IMR-90 (cell line): ENCODE data around the gene MYO5A. TPM values are rescaled to one million over a fixed set of nuclear protein-coding genes. Genes with fewer than 3 reads are reported as not detected.

Experiments
- ATAC-seq: fragments of 200-7000 bp; cut with Tn5 transposase; 2 replicates; pipeline ENCODE4 v1.9.1; 2020; ENCODE audit warnings: low read depth, mild to moderate bottlenecking, moderate library complexity
- BruUV-seq: library from RNA; stranded (reverse); fragments of 400-500 nt; replicated peaks from 2 replicates; lab custom pipeline; 2021; lab: Mats Ljungman, UMichigan
- CTCF ChIA-PET: fragments of 300-600 bp; formaldehyde crosslinking; extraction: SDS; loops from one replicate; lab custom pipeline; 2021; ENCODE audit warnings: antibody characterized with exemption; lab: Yijun Ruan, JAX
- POLR2A ChIA-PET: fragments of 300-600 bp; sonication (Branson Sonifier 250); formaldehyde crosslinking; loops from one replicate; lab custom pipeline; 2022; ENCODE audit warnings: antibody characterized with exemption; ENCODE audit not compliant: unreplicated experiment; lab: Charles Lee
- DNase-seq: peaks from one replicate; pipeline ENCODE4 v3.0.0; 2013
- H2AFZ ChIP-seq: replicated peaks from 2 replicates; pipeline ENCODE3; 2013; ENCODE audit warnings: low read length, mild to moderate bottlenecking; ENCODE audit not compliant: poor library complexity
- H2AK5ac ChIP-seq: 2 replicates; pipeline ENCODE4 v1.6.1; 2013; ENCODE audit warnings: low read depth, low read length, inconsistent platforms
- H2AK9ac ChIP-seq: replicated peaks from 2 replicates; pipeline ENCODE3; 2013; ENCODE audit warnings: mild to moderate bottlenecking, low read depth, low read length, moderate library complexity; ENCODE audit not compliant: poor library complexity
- H2BK120ac ChIP-seq: 2 replicates; pipeline ENCODE4 v1.6.1; 2013; ENCODE audit warnings: low read depth, low read length, inconsistent platforms
- H2BK15ac ChIP-seq: 3 replicates; pipeline ENCODE4 v1.6.1; 2013; ENCODE audit warnings: low read depth, low read length, inconsistent platforms
- H2BK20ac ChIP-seq: 2 replicates; pipeline ENCODE4 v1.6.1; 2013; ENCODE audit warnings: low read depth, mild to moderate bottlenecking, inconsistent platforms, low read length, moderate library complexity
- H2BK5ac ChIP-seq: 2 replicates; pipeline ENCODE4 v1.6.1; 2013; ENCODE audit warnings: mild to moderate bottlenecking, low read depth, low read length, inconsistent platforms; ENCODE audit not compliant: poor library complexity, severe bottlenecking
- H3K14ac ChIP-seq: replicated peaks from 2 replicates; pipeline ENCODE4 v1.6.1; 2013; ENCODE audit warnings: low read depth, low read length, inconsistent platforms
- H3K18ac ChIP-seq: 2 replicates; pipeline ENCODE4 v1.6.1; 2013; ENCODE audit warnings: low read depth, low read length, control low read depth
- H3K23ac ChIP-seq: 2 replicates; pipeline ENCODE4 v1.6.1; 2013; ENCODE audit warnings: low read depth, low read length, inconsistent platforms
- H3K27ac ChIP-seq: 2 replicates; pipeline ENCODE4 v1.5.1; 2013; ENCODE audit warnings: mild to moderate bottlenecking, control low read depth, low read length; ENCODE audit not compliant: insufficient read depth
- H3K27me3 ChIP-seq: 2 replicates; pipeline ENCODE4 v1.6.1; 2013; ENCODE audit warnings: low read length; ENCODE audit not compliant: control insufficient read depth, insufficient read depth
- H3K36me3 ChIP-seq: 2 replicates; pipeline ENCODE4 v1.6.1; 2013; ENCODE audit warnings: low read length, mixed read lengths; ENCODE audit not compliant: control insufficient read depth, insufficient read depth
- H3K4ac ChIP-seq: 2 replicates; pipeline ENCODE4 v1.6.1; 2013; ENCODE audit warnings: low read depth, low read length, inconsistent platforms
- H3K4me1 ChIP-seq: 2 replicates; pipeline ENCODE4 v1.6.1; 2013; ENCODE audit warnings: low read length, mixed read lengths; ENCODE audit not compliant: control insufficient read depth, insufficient read depth
- H3K4me2 ChIP-seq: 2 replicates; pipeline ENCODE4 v1.6.1; 2013; ENCODE audit warnings: low read depth, mild to moderate bottlenecking, control low read depth, low read length, moderate library complexity
- H3K4me3 ChIP-seq: 2 replicates; pipeline ENCODE4 v1.5.1; 2013; ENCODE audit warnings: low read depth, mild to moderate bottlenecking, control low read depth, low read length, moderate library complexity; ENCODE audit not compliant: insufficient read depth
- H3K56ac ChIP-seq: 2 replicates; pipeline ENCODE4 v1.6.1; 2013; ENCODE audit warnings: low read length, inconsistent platforms; ENCODE audit not compliant: insufficient read depth; ENCODE audit errors: extremely low read depth
- H3K79me1 ChIP-seq, 2 experiments: 2 replicates each; pipeline ENCODE4 v1.6.1; 2013; ENCODE audit warnings: low read length in 2 of 2, inconsistent platforms in 1 of 2, low read depth in 1 of 2
- H3K9ac ChIP-seq: 2 replicates; pipeline ENCODE4 v1.6.1; 2013; ENCODE audit warnings: low read depth, low read length, control low read depth
- H3K9me1 ChIP-seq: 2 replicates; pipeline ENCODE4 v1.6.1; 2013; ENCODE audit warnings: low read length, inconsistent platforms; ENCODE audit not compliant: insufficient read depth
- H3K9me3 ChIP-seq: 2 replicates; pipeline ENCODE4 v1.6.1; 2013; ENCODE audit warnings: low read length; ENCODE audit not compliant: control insufficient read depth, insufficient read depth
- H4K20me1 ChIP-seq: 2 replicates; pipeline ENCODE4 v1.6.1; 2013; ENCODE audit warnings: low read length, inconsistent platforms; ENCODE audit not compliant: insufficient read depth
- H4K5ac ChIP-seq: 2 replicates; pipeline ENCODE4 v1.6.1; 2013; ENCODE audit warnings: mild to moderate bottlenecking, low read depth, low read length, control low read depth
- H4K8ac ChIP-seq, 2 experiments: 2 replicates each; pipeline ENCODE4 v1.6.1; 2013; ENCODE audit warnings: low read depth in 2 of 2, low read length in 2 of 2, control low read depth in 1 of 2, inconsistent platforms in 1 of 2
- H4K91ac ChIP-seq: 2 replicates; pipeline ENCODE4 v1.6.1; 2013; ENCODE audit warnings: low read depth, low read length, inconsistent platforms; ENCODE audit not compliant: insufficient read depth
- FOS ChIP-seq: fragments of 150-350 bp; IDR thresholded peaks from 2 replicates; pipeline ENCODE4 v1.6.1; 2016; ENCODE audit warnings: low read depth, low read length
- MAFK ChIP-seq: IDR thresholded peaks from 2 replicates; pipeline ENCODE4 v1.6.1; 2012; ENCODE audit warnings: low read depth, low read length, improper control_type of control experiment
- MAZ ChIP-seq: IDR thresholded peaks from 2 replicates; pipeline ENCODE4 v1.6.1; 2012; ENCODE audit warnings: low read depth, mild to moderate bottlenecking, low read length, improper control_type of control experiment, moderate library complexity, borderline replicate concordance
- MXI1 ChIP-seq: IDR thresholded peaks from 2 replicates; pipeline ENCODE4 v1.6.1; 2012; ENCODE audit warnings: low read depth, mild to moderate bottlenecking, low read length, moderate library complexity, borderline replicate concordance
- NFE2L2 ChIP-seq: fragments of 150-350 bp; IDR thresholded peaks from 2 replicates; pipeline ENCODE4 v1.6.1; 2016; ENCODE audit warnings: low read depth, mild to moderate bottlenecking, low read length
- RAD21 ChIP-seq: IDR thresholded peaks from 2 replicates; pipeline ENCODE4 v1.6.1; 2012; ENCODE audit warnings: low read length, improper control_type of control experiment
- RCOR1 ChIP-seq: IDR thresholded peaks from 2 replicates; pipeline ENCODE4 v1.6.1; 2012; ENCODE audit warnings: mild to moderate bottlenecking, low read length, improper control_type of control experiment; ENCODE audit not compliant: insufficient replicate concordance
- RFX5 ChIP-seq: IDR thresholded peaks from 2 replicates; pipeline ENCODE4 v1.8.0; 2012; ENCODE audit warnings: low read depth, mild to moderate bottlenecking, low read length, moderate library complexity
- SMC3 ChIP-seq: fragments of 150-350 bp; IDR thresholded peaks from 2 replicates; pipeline ENCODE4 v1.6.1; 2016; ENCODE audit warnings: low read depth, mild to moderate bottlenecking, antibody characterized with exemption, low read length, moderate library complexity
- USF2 ChIP-seq: fragments of 150-350 bp; IDR thresholded peaks from 2 replicates; pipeline ENCODE4 v1.6.1; 2017; ENCODE audit warnings: mild to moderate bottlenecking, antibody characterized with exemption, low read length, low read depth
- WGBS, 2 experiments: methylation state at CpG; one replicate each; pipeline versions ENCODE4 v1.1.5 to v1.1.7; 2013; ENCODE audit warnings: missing lambda C conversion rate in 2 of 2; ENCODE audit not compliant: insufficient read length in 1 of 2; ENCODE audit errors: extremely low coverage in 2 of 2; 5-methylcytosine and 5-hydroxymethylcytosine counted together
- dilution Hi-C: fragments of 300-500 bp; cut with HindIII; formaldehyde crosslinking; loops from one replicate; pipeline ENCODE4 v1.14.3; 2018; ENCODE audit warnings: low sequenced_read_pairs; ENCODE audit not compliant: unreplicated experiment
- in situ Hi-C: fragments of 300-500 bp; cut with MboI; formaldehyde crosslinking; loops from 3 replicates; pipeline ENCODE4 v1.14.3; 2019; ENCODE audit warnings: low sequenced_read_pairs, inconsistent platforms, mixed read lengths
- intact Hi-C: fragments of 100-400 bp; cut with micrococcal nuclease; formaldehyde crosslinking; loops from 2 replicates; pipeline ENCODE4 v1.10.0; 2022
- polyA plus RNA-seq, 3 experiments: library from polyadenylated mRNA; depleted of rRNA; stranded (reverse); fragments of >200 nt; gene quantifications; 2 replicates each; pipeline ENCODE4 v1.2.3, GENCODE V29; 2012; ENCODE audit warnings: low replicate concordance in 1 of 3
- total RNA-seq: library from RNA; depleted of rRNA; stranded (reverse); fragments of >200 nt; gene quantifications from 2 replicates; pipeline ENCODE4 v1.2.3, GENCODE V29; 2012
- TF ChIP-seq, protein P1 (sequence below): fragments of 150-350 bp; IDR thresholded peaks from 2 replicates; pipeline ENCODE4 v1.6.1; 2016; ENCODE audit warnings: low read depth, mild to moderate bottlenecking, low read length, moderate library complexity, borderline replicate concordance

MYO5A gene
- total and polyA plus RNA-seq, 2 of the 4 experiments (the other 2 are of a cell fraction), result 19.4 to 69.2 TPM

DNA sequence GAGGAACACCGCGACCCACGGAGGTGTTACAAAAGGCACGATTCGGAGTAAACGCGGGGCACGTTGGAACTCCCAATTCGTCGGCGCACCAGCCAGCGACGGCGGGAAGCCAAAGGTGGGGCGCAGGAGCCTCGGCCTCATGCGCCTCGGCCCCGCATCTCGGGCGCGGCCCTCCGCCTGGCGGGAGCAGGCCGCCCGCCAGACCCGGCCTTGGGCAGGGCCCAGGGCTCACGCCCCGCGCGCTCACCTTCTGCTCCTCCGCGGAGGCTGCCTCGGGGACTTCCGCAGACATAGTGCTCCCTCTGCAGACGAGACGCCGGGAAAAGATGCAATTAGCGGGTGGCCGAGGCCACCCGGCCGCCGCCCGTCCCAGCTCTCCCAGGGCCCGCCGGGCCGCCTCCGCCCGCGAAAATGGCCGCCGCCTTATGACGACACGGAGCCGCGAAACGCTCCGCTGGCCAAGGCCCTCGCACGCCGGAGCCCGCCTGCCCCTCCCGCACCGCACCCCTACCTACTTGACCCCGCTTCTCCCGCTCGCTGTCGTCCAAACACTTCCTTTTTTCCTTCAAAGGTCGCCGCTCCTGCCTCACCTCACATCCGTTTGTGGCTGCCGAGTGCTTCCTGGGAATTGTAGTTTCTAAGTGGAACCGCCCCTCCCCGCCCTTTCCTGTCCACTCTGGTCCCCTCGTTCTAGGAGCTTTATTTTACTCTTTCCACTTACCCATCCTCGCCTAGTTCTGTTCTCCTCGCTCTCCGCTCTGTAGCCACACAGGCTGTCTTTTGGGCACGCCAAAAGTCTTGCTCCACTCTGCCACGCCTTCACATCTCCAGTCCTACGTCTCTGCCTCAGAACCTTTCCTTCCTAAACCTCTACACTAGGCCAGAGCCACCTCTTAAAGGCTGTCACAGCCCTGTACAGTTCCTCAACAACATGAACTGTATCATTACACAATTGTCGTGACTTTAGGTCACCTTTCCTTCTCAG, 40.2 kb upstream of the MYO5A start, which contains the start of gene ARPP19:
Gene ARPP19 (minus strand): TSS at position 430 of the 985 bp plus-strand sequence. CDS start 138 bp downstream, at position 292.
- H3K14ac ChIP-seq, result peak within 1 kb of the TSS; percentile 90
- H2BK15ac ChIP-seq, result peak within 1 kb of the TSS; percentile 38; the same call in 2 of the 3 replicates
- peak within 1 kb of the TSS; percentile 93 for H3K9ac ChIP-seq
- dilution Hi-C loops, result no loop called here
- H2BK5ac ChIP-seq, result peak within 1 kb of the TSS; percentile 60
- peak within 1 kb of the TSS; percentile 61 for H2BK120ac ChIP-seq
- H3K9me1 ChIP-seq, result peaks cover 9% of the 10 kb centered on the region
- peak within 1 kb of the TSS; percentile 98 for H2AFZ ChIP-seq
- peak within 1 kb of the TSS; percentile 82 for H4K91ac ChIP-seq
- ATAC-seq (peak; percentile 88), DNase-seq (peak; percentile 86)
- ChIA-PET CTCF (interaction anchor here (0.6 kb wide), 1 partner anchor 296 kb away, joined by 3 read pairs; no protein-coding TSS in a partner anchor), POLR2A (interaction anchor here (0.6 kb wide), 1 partner anchor 166 kb away, joined by 4 read pairs; no protein-coding TSS in a partner anchor)
- no TSS peak for BruUV-seq
- H3K36me3 ChIP-seq, result peaks cover 1% of the 10 kb centered on the region; the same call in 1 of the 2 replicates
- peak within 1 kb of the TSS; percentile 96 to 98 for H4K8ac ChIP-seq
- intact Hi-C loops, result loop anchor here (2.0 to 10.0 kb wide), 4 partner anchors 40 to 312 kb away; partner anchors contain the start of gene MYO5A
- H3K18ac ChIP-seq, result peak within 1 kb of the TSS; percentile 58
- peak within 1 kb of the TSS; percentile 75 for H3K23ac ChIP-seq
- peak within 1 kb of the TSS; percentile 91 for H3K4me3 ChIP-seq
- in situ Hi-C loops, result no loop called here
- peak within 1 kb of the TSS; percentile 97 for H4K5ac ChIP-seq
- H2AK9ac ChIP-seq, result peak within 1 kb of the TSS; percentile 95
- no peaks in the 10 kb centered on the region for H3K9me3 ChIP-seq
- peak within 1 kb of the TSS; percentile 35 for H3K27ac ChIP-seq
- H3K79me1 ChIP-seq, result peaks cover 0 to 10% of the 10 kb centered on the region in 2 experiments; a peak in 1 of 4 replicates
- H3K27me3 ChIP-seq, result no peaks in the 10 kb centered on the region
- peak within 1 kb of the TSS; percentile 93 for H3K4ac ChIP-seq
- H3K4me2 ChIP-seq, result peak within 1 kb of the TSS; percentile 98
- H2BK20ac ChIP-seq, result peak within 1 kb of the TSS; percentile 69
- H3K4me1 ChIP-seq, result peaks cover 5% of the 10 kb centered on the region
- H4K20me1 ChIP-seq, result peaks cover 37% of the 10 kb centered on the region
- 10% methylated on average over 46 of the region's 82 CpGs; no CpG with 5 or more reads in 1 of the 2 experiments for WGBS, 2 experiments
- H2AK5ac ChIP-seq, result peak within 1 kb of the TSS; percentile 81
- H3K56ac ChIP-seq, result peak within 1 kb of the TSS; percentile 97
- TF ChIP-seq, protein P1, sequence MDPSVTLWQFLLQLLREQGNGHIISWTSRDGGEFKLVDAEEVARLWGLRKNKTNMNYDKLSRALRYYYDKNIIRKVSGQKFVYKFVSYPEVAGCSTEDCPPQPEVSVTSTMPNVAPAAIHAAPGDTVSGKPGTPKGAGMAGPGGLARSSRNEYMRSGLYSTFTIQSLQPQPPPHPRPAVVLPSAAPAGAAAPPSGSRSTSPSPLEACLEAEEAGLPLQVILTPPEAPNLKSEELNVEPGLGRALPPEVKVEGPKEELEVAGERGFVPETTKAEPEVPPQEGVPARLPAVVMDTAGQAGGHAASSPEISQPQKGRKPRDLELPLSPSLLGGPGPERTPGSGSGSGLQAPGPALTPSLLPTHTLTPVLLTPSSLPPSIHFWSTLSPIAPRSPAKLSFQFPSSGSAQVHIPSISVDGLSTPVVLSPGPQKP, result no peak
- TF ChIP-seq RFX5 (no peak), FOS (no peak), RCOR1 (no peak), USF2 (no peak), MXI1 (peak; percentile 12; the same call in 1 of the 2 replicates), NFE2L2 (no peak), SMC3 (0 out of 2 replicates have a peak, but pooled peaks have one; percentile 4), MAZ (peak; percentile 60; the same call in 1 of the 2 replicates), RAD21 (peak; percentile 32), MAFK (no peak)
